AG09309 (cell line): ENCODE measurements around the gene TRIM2.

ENCODE experiments used
- DNase-seq: peaks from one replicate; pipeline ENCODE4 v3.0.0-alpha.2; 2010; ENCODE audit warnings: low read depth
- H3K4me3 ChIP-seq: 2 replicates; pipeline ENCODE4 v1.5.1; 2011; ENCODE audit warnings: mild to moderate bottlenecking, low read depth, low read length, moderate library complexity; ENCODE audit not compliant: control insufficient read depth
- TF ChIP-seq, protein P1 (sequence below): IDR thresholded peaks from 2 replicates; pipeline ENCODE4 v1.5.1; 2011; ENCODE audit warnings: mild to moderate bottlenecking, low read depth, low read length, inconsistent platforms; ENCODE audit not compliant: insufficient read depth, control insufficient read depth; ENCODE audit errors: missing control alignments

Gene TRIM2

DNA sequence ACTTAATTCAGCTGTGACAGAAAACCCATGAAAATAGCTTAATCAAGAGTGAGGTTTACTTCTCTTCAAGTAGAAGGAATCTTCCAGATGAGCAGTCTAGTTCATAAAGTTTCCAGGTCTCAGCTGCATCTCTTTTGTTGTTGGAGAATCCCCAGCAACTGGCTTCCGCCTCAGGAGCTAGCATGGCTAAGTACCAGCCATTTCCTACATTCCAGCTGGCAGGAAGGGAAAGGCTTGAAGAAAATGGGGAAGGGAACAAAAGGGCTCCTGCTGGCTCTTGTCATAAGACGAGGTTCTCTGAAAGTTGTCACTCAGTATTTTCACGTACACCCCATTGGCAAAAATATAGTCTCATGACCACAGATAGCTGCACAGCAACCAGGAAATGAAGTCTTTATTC lies 27.3 kb upstream of the TRIM2 start:
- TF ChIP-seq, protein P1, sequence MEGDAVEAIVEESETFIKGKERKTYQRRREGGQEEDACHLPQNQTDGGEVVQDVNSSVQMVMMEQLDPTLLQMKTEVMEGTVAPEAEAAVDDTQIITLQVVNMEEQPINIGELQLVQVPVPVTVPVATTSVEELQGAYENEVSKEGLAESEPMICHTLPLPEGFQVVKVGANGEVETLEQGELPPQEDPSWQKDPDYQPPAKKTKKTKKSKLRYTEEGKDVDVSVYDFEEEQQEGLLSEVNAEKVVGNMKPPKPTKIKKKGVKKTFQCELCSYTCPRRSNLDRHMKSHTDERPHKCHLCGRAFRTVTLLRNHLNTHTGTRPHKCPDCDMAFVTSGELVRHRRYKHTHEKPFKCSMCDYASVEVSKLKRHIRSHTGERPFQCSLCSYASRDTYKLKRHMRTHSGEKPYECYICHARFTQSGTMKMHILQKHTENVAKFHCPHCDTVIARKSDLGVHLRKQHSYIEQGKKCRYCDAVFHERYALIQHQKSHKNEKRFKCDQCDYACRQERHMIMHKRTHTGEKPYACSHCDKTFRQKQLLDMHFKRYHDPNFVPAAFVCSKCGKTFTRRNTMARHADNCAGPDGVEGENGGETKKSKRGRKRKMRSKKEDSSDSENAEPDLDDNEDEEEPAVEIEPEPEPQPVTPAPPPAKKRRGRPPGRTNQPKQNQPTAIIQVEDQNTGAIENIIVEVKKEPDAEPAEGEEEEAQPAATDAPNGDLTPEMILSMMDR: no peak
- DNase-seq: no peak
- H3K4me3 ChIP-seq: no peak overlapping the region

DNA sequence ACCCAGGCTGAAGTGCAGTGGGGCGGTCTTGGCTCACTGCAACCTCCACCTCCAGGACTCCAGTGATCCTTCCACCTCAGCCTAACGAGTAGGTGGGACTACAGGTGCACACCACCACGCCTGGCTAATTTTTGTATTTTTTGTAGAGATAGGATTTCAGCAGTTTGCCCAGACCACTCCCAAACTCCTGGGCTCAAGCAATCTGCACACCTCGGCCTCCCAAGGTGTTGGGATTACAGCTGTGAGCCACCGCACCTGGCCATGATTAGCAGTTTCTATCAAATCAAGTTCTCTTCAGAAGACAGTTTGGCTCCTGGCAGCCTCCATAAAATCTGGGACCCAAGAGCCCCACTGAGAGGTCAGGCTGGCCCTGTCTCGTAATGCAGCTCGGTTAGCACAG lies 26.4 kb upstream of the TRIM2 start:
- TF ChIP-seq, protein P1: no peak
- DNase-seq: no peak

DNA sequence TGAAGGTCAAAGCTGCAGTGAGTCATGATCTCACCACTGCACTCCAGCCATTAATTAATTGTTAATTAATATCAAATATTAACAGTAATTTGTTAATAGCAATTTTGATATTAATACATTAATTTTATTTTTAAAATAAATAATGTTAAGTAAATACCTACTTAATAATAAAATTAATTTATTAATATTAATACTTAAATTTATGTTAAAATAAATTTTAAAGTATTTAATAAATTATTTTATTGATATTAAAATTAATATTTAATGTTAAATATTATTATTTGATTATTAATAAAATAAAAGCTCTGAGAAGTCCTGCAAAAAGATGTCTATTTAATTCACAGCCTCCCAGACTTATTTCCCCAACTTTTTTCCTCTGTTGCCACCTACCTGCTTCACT lies 25.1 kb upstream of the TRIM2 start:
- TF ChIP-seq, protein P1: no peak
- no peak for DNase-seq

More for the DNA sequence above, 26.4 kb upstream of the TRIM2 start:
- H3K4me3 ChIP-seq: no peak overlapping the region

DNA sequence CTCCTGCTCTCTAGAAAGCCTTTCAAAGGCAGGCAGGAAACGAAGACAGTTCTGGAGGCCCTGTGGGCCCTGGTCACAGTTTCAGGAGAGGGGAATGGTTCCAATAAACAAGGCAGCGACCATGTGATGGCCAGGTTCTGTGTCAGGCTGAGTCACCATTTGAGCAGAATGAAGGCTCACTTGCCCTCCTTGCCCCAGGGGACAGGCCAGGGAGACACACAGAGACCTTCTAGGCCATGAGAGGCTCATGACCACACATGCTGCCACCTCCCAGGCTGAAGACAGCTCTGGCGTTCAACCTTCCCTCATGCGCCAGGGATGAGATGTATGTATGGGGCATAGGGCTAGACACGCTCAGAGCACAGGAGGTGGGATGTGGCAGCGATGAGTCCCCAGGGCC lies 22.9 kb upstream of the TRIM2 start:
- TF ChIP-seq, protein P1: no peak
- no peak overlapping the region for H3K4me3 ChIP-seq
- no peak for DNase-seq

More for the DNA sequence above, 25.1 kb upstream of the TRIM2 start:
- H3K4me3 ChIP-seq: no peak overlapping the region

DNA sequence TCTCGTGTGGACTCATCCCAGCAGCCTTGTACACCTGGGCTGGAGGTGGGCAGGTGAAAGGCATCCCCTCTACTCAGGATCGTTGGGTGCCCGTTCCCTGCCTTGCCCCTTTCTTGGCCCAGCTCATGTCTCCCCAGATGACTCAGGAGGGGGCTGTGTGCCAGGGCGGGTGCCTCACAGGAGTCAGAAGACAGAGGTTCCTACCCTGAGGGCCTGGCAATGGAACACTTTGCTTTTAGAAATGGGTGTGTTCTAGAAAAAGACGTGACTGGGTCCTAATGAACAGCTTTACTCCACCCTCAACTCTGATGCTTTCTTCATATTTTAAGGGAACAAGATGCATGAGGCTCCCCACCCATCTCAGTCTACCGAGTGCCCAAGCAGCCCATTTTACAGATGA lies 22.5 kb upstream of the TRIM2 start:
- DNase-seq: no peak
- TF ChIP-seq, protein P1: no peak
- no peak overlapping the region for H3K4me3 ChIP-seq

DNA sequence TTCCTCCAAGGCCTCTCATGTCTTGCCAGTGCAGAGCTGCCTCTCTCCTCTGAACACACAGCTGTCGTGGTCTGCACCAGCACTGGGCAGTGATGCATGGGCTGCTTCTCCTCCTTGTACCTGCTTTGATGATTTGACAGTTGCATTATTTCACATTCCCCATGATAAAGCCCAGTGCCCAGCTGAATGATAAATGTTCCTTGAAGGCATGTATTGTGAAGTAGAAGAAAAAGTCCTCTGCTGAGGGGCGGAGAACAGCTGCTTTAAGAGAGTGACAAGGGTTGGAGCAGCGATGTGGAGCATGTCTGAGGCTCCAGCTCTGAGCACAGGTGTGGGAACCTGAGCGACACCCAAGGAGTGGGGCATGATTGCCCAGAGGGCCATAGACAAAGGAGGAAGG lies 21.1 kb upstream of the TRIM2 start:
- TF ChIP-seq, protein P1: no peak
- no peak for DNase-seq
- H3K4me3 ChIP-seq: no peak overlapping the region

DNA sequence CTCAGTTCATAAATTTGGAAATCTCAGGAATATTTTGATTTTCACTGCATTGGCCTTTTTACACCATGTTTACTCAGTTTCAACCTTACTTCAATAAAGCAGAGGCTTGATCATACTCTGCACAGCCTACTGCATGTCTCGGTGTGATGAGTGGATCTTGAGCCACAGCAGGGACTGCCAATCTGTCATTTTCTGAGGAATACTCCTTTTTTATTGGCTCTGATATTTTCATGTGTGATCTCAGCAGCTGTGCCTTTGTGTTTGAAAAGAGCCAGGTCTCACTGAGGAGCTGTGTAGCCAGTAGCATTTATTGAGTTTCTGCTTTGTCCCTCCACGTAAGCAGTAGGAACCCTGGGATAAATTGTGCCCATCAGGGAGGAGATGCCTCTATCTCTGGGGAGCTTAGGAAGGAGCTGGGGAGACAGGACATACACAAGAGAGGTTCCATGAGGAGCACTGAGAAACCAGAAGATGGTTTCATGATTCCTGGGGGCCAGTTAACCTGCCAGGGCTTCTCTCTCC lies 18.9 kb upstream of the TRIM2 start:
- TF ChIP-seq, protein P1: no peak
- DNase-seq: no peak
- H3K4me3 ChIP-seq: no peak overlapping the region
